Middle frontal gyrus (tissue), 1 donor: ENCODE data around the gene CAPN15.

ENCODE experiments used
- DNase-seq: peaks from one replicate; pipeline ENCODE4 v3.0.0-alpha.2; 2015; ENCODE audit warnings: low spot score; ENCODE audit errors: extremely low spot score

The CAPN15 gene

GRCh38 chr16:544517-544916 is 17.0 kb downstream of the CAPN15 start:
- DNase-seq: no peak

DNA sequence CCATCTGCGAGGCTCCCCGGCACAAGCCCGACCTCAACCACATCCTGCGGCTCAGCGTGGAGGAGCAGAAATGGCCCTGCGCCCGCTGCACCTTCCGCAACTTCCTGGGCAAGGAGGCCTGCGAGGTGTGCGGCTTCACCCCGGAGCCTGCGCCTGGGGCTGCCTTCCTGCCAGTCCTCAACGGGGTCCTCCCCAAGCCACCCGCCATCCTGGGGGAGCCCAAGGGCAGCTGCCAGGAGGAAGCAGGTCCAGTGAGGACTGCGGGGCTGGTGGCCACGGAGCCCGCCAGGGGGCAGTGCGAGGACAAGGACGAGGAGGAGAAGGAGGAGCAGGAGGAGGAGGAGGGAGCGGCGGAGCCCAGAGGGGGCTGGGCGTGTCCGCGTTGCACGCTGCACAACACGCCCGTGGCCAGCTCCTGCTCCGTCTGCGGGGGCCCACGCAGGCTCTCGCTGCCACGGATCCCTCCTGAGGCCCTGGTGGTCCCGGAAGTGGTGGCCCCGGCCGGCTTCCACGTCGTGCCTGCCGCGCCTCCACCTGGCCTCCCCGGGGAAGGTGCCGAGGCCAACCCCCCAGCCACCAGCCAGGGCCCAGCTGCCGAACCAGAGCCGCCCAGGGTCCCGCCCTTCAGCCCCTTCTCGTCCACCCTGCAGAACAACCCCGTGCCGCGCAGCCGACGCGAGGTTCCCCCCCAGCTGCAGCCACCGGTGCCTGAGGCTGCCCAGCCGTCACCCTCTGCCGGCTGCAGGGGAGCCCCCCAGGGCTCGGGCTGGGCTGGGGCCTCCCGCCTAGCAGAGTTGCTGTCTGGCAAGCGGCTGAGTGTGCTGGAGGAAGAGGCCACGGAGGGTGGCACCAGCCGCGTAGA is 19.6 kb downstream of the CAPN15 start:
- DNase-seq: no peak

DNA sequence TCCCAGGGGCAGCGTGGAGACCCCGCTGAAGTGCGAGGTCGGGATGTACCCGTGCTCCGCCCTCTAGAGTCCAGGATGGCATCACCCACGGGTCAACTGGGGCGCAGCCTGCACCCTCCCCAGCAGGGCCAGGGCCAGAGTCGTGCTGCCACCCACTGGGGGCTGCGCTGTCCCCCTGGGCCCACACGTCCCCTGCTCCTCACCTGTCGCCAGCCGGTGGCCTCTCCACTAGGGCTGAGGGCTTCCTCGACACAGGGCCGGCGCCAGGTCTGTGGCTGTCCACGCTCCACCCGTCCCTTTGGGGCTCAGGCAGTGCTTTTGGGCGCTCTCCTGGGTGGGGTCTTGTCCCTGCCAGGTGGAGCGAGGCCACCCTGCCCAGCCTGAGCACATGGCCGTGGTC is 21.1 kb downstream of the CAPN15 start:
- no peak for DNase-seq

GRCh38 chr16:549544-550263 is 22.2 kb downstream of the CAPN15 start:
- no peak for DNase-seq

GRCh38 chr16:551210-551609 is 23.7 kb downstream of the CAPN15 start:
- DNase-seq: no peak

- no peak for DNase-seq
These were observed 24.7 kb downstream of the CAPN15 start for GRCh38 chr16:552171-552570.

DNA sequence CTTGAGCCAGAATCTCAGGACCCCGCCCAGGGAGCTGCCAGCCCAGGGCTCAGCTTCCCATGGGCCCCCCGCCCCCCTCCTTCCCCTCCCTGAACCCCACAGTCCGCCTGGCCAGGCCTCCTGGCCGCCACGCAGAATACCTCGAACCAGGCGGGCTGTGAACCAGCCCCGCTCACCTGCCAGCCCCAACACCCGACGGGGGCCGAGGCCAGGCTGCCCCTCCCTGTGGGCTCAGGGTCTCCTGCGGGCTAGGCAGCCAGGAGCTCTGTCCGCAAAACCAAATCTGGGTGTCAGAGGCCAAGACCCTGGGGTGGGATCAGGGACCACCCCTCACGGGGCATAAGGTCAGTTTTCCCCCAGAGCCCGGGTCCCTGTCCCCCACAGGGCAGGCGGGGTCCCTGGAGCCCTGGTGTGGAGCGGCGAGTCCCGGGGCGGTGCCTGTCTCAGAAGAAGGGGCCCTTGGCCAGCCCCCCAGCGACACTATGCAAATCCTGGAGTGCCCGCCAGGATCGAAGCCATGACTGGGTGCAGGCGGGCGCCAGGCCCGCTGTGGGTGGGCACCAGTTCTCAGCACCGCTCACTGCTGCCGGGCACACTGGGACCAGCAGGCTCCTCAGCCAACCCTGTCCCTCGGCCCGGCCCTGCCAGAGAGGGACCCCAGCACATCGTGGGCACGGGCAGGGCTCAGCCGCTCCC is 26.2 kb downstream of the CAPN15 start:
- no peak for DNase-seq

DNA sequence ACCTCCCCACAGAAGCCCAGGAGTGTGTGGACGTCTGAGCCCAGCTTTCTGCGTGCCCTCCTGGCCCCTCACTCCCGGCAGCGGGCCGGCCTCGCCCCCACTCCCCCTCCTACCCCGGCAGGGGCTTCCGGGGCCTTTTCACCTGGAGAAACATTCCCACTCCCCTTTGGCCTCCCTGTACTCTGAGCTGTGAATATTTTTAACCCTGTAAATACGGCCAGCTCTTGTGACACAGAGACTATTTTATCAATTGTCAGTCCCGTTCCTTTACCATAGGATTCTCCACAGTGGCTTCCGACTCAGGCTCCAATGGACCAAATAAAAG is 26.7 kb downstream of the CAPN15 start:
- DNase-seq: no peak

GRCh38 chr16:554640-555365 is 27.3 kb downstream of the CAPN15 start:
- no peak for DNase-seq

DNA sequence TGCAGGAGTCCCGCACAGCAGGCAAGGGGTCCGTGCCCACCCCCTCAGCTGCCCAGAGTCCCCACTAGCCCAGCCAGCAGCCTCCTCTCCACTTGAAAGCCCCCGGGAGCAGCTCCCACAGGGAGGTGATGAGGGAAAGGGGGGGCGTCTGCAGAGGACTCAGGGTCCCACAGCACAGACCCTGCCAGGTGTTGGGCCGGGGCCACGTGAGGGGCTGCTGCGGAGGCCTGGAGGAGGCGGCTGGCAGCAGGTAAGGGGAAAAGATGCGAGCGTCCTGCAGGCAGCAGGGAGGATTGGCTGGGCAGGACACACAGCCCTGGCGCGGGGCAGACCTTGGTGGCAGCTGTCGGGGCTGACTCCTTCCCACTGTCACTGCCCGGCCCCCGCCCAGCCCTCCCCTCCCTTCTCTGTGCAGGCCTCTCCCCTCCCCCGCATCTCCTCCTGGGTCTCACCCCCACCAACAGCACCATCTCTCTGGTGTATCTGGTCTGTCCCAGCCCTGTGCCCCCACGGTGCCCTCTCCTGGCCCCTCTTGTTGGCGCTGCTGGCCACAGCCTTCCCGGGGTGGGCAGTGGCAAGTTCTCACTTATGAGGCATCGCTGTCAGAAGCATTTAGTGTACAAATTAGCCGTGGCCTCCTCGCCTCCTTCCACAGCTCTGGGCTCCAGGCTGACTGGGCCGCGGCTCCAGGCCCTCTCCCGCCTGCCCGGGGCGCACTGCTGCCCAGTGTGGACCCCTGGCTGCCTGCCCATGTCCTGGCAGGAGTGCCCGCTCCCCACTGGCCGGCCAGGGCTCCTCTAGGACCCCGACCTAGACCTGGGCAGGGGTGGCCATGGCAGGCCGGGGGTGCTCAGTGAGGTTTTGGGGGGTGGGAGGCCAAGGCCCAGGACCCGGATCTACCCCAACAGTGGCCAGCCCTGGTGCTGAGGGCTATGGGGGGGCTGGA is 28.3 kb downstream of the CAPN15 start:
- no peak for DNase-seq

DNA sequence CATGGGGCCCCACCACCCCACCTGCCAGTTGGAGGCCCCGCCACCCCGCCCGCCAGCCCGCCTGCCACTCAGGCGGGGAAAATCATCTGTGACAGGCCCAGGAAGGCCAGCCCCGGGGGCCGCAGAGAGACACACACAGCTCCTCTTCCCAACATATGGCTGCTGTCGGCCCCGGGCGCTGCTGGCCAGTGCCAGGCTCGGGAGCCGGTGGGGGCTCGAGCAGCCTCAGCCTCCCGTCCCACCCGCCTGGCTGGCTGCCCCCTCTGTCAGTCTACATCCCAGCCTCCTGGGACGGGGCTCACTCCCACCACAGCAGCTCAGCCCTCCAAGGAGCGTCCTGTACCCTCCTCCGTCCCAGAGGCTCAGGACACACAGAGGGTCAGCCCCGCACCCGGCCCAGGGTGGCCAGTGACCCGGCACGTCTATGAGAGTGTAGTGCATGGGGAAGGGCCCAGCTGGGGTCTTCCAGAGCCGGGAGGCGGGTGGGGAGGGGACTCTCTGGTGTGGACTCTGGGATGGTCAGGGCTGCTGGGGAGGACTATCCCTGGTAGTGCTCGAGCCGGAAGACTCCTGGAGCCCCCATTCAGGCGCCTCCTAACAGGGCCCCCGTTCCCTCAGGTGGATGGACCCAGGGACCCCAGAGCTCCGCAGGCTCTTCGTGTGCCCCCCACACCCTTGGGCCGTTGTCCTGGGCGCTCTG is 29.1 kb downstream of the CAPN15 start:
- no peak for DNase-seq

DNA sequence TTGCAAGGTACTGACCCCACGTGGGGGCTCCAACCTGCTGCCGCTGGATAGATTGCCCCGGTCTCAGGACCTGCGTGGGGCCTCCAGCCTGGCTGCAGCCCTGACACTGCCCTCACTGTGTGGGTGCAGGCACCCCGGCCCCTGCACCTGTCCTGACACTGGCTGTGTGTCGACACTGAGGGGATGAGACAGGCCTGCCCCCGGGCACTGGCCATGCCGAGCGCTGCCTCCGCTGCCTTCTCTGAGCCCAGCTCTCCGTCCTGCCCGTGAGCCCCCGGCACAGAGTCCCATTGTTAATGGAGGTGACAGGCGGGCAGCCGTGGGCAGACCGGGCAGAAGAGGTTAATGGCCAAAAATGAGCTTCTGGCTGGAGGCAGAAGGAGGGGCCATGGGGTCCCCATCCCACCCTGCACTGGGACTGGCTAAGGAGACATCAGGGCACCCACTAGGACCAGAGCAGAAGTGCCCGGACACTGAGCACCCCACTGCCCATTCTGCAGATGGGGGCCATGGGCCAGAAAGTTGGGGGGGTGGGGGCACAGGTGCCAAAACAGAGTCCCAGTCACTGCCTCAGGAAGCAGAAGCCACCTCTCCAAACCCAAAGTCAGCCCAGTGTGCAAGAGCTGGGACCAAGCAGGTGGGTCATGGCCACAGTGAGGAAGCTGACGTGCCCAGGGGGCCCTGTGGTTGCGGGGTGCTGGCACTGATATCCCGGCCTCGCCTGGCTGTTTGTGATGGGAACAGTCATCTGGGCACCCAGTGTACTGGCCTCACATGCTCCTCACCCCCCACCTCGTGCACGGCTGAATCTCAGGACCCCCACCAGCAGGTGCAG is 30.2 kb downstream of the CAPN15 start:
- no peak for DNase-seq

- DNase-seq: no peak
These were observed 30.9 kb downstream of the CAPN15 start for GRCh38 chr16:558298-559020.

DNA sequence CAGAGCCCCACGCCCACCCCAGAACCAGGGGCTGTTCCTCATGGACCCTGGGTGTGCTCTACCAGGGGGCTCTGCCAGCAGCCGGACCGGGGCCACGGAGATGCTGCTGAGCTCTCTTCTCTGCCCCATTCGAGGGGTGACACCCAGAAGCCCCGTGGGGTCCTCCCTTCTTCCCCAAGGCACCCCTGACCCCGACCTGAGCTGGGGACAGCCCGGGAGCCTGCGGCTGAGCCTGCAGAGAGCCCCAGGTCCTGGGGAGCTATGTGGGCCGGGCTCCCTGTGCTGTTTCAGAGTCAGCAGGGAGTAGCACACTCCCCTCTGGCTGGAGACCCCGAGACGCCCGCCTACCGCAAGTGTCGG is 31.5 kb downstream of the CAPN15 start:
- no peak for DNase-seq

DNA sequence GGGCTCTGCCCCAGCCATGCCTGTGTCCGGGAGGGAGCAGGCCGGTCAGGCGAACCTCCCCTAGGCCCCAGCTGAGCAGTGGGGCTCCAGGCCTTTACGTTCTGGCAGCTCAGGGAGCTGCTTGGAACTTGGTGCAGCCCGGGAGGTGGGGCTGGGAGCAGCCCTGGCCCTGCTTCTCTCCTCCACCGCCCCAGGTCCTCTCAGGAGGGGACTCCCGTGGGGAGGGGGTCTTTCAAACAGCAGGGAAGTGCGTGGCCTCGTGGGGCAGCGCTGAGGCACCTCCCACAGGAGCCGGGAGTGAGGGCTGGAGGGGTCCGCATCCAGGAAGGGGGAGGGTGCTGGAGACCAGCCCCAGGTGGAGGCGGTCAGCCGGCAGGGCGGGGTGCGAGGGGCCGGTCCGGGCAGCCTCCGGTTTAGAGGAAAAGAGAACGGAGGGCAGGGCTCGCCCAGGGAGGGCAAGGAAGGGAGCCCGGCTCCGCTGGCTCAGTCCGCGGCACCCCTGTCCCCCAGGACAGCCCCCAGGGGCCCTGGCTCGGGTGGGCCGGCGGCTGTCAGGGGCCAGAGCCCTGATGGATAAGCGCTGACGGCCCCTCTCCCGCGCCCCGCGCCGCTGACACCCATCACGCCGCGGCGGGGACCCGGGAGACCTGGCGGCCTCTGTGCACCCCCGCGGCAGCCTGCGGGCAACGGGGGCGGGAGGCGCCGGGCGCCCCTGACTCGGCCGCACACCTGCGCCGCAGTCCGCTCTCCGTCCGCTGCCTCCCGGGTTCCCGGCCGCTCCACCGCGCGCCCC is 32.1 kb downstream of the CAPN15 start:
- DNase-seq: no peak

GRCh38 chr16:560204-560700 is 32.7 kb downstream of the CAPN15 start, which contains the start of gene PRR35:
TSS of gene PRR35 (plus strand) at chr16:560394. CDS start at chr16:563295, 2,901 bp downstream.
- no peak for DNase-seq

GRCh38 chr16:560701-561412 is 33.3 kb downstream of the CAPN15 start:
- DNase-seq: no peak
